ENCODE data around the gene PRKCQ. TPM values are rescaled to one million over a fixed set of nuclear protein-coding genes. Genes with fewer than 3 reads are reported as not detected.

The PRKCQ gene
- total RNA-seq, 1 donor = under 0.01 TPM

DNA sequence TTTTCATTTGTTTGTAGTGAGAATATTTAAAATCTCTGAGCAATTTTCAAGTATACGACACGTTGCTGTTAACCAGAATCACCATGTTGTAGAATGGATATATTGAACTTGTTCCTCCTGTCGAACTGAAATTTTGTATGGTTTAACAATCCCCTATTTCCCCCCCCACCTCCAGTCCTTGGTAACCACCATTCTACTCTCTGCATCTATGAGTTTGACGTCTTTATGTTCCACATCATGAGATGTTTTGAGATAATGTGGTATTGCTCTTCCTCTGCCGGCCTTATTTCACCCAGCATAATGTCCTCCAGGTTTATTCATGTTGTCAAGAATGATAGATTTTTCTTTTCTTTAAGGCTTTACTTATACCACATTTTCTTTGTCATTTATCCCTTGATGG is 17.4 kb upstream of the PRKCQ start:
- TF ChIP-seq, protein P1, sequence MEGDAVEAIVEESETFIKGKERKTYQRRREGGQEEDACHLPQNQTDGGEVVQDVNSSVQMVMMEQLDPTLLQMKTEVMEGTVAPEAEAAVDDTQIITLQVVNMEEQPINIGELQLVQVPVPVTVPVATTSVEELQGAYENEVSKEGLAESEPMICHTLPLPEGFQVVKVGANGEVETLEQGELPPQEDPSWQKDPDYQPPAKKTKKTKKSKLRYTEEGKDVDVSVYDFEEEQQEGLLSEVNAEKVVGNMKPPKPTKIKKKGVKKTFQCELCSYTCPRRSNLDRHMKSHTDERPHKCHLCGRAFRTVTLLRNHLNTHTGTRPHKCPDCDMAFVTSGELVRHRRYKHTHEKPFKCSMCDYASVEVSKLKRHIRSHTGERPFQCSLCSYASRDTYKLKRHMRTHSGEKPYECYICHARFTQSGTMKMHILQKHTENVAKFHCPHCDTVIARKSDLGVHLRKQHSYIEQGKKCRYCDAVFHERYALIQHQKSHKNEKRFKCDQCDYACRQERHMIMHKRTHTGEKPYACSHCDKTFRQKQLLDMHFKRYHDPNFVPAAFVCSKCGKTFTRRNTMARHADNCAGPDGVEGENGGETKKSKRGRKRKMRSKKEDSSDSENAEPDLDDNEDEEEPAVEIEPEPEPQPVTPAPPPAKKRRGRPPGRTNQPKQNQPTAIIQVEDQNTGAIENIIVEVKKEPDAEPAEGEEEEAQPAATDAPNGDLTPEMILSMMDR (IDR thresholded peaks at IDR 0.05; ENCODE audit: insufficient read depth, low read depth, low read length) = no peak
- no peak overlapping the region for H3K4me3 ChIP-seq (ENCODE audit: low read depth, low read length)
- DNase-seq (ENCODE audit: low read depth) = no peak

DNA sequence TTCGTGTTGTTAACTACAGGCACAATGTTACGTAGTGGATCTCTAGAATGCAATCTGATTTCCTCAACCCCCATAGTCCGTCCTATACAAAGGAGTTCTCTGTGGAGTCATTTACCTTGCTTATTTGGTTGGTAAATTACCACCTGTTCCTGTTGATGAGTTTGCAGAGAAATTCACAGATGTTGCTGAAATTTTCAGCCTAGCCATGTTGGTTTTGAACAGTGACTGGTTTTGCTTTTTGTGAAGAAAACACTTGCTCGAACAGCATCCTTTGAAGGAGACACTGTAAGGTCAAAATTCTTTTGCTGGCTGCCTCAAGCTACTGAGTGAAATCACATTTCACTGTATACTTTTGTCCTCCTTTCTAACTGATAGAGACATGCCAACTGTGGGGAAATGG is 15.4 kb upstream of the PRKCQ start:
- no peak overlapping the region for H3K4me3 ChIP-seq (ENCODE audit: low read depth, low read length)
- TF ChIP-seq, protein P1 (IDR thresholded peaks at IDR 0.05; ENCODE audit: insufficient read depth, low read depth, low read length) = no peak
- no peak for DNase-seq (ENCODE audit: low read depth)

GRCh38 chr10:6593241-6593671 is 13.2 kb upstream of the PRKCQ start:
- TF ChIP-seq, protein P1 (IDR thresholded peaks at IDR 0.05; ENCODE audit: insufficient read depth, low read depth, low read length) = no peak
- H3K4me3 ChIP-seq (ENCODE audit: low read depth, low read length) = no peak overlapping the region
- no peak for DNase-seq (ENCODE audit: low read depth)

DNA sequence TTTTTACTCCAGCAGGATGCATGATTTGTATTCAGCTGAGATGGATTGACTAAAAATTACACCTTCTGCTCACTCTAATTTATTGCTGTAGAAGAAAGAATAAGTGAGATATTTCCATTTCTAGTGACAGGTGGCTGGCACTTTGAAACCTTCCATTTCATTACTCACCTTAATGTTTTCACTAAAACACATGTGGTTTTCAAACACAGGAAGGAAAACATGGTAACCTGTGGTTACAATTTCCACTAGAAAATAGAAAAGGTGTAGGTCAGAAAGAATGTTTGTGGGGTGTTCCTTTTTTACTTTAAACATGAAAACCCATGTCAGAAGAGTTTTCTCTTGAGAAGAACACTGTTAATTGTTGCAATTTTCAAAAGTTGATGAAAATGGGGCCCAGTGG is 12.0 kb upstream of the PRKCQ start:
- DNase-seq (ENCODE audit: low read depth) = no peak
- TF ChIP-seq, protein P1 (IDR thresholded peaks at IDR 0.05; ENCODE audit: insufficient read depth, low read depth, low read length) = no peak
- no peak overlapping the region for H3K4me3 ChIP-seq (ENCODE audit: low read depth, low read length)

GRCh38 chr10:6591668-6592067 is 11.6 kb upstream of the PRKCQ start:
- no peak overlapping the region for H3K4me3 ChIP-seq (ENCODE audit: low read depth, low read length)
- TF ChIP-seq, protein P1 (IDR thresholded peaks at IDR 0.05; ENCODE audit: insufficient read depth, low read depth, low read length) = no peak
- no peak for DNase-seq (ENCODE audit: low read depth)

DNA sequence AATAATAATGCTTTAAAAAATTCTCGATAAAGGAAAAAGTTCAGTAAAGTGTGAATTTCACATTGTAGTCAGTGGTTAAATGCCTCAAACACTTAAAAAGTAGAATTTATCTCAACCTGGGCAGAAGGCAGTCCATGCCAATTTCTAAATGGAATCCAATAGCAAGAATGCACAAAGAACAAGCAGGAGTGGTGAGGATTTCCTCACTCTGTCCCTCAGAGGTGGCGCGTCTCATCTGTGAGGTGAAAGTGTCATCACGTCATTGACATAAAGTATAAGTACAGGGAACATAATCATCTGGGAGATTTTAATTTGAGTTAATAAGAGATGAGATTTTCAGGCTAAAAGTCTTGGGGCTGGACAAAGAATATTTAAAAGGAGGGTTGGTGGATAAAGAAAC is 10.0 kb upstream of the PRKCQ start:
- TF ChIP-seq, protein P1 (IDR thresholded peaks at IDR 0.05; ENCODE audit: insufficient read depth, low read depth, low read length) = no peak
- no peak for DNase-seq (ENCODE audit: low read depth)
- H3K4me3 ChIP-seq (ENCODE audit: low read depth, low read length) = no peak overlapping the region
